CD4-positive, alpha-beta T cell treated with Interleukin-17A for 4 hours (primary cell): ENCODE measurements around the gene FHAD1.

Experiments
- DNase-seq: peaks from one replicate; pipeline ENCODE4 v3.0.0-alpha.2; 2020; ENCODE audit warnings: mixed read lengths

The FHAD1 gene

DNA sequence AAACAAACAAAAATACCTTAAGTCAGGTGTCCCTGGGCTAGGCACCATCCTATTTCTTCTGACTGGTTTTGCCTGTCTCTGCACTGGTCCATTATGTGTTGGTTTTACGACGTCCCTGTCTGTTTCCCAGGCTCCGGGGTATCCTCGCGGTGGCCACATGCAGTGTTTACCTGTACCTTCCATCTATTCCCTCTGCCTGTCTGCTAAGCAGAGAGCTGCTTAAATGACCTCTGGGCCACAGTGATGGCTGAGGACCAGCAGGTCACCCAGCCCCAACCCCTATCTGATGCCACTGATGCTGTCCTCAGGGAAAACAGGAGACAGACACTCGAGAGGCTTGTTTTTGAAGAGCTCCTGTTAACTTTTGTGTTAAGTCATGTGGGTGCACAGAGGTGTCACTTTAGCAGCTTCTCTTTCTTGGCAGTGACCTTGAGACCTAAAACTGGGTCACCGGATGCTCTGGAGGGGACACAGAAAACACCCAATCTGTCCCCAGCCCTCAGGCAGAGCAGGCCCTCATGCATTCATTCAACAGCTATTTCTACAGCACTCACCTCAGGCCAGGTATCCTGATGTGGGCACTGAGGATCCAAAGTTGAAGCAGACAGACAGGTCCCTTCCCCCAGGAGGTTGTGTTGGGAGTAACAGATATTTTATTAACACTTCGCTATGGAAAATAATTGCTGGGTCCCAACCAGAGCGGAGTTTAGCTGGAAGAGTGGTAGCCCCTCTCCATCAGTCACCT is 158.3 kb downstream of the FHAD1 start:
- DNase-seq: no peak

GRCh38 chr1:15406614-15407559 is 159.9 kb downstream of the FHAD1 start:
- no peak for DNase-seq

GRCh38 chr1:15407580-15407979 is 160.6 kb downstream of the FHAD1 start:
- no peak for DNase-seq

DNA sequence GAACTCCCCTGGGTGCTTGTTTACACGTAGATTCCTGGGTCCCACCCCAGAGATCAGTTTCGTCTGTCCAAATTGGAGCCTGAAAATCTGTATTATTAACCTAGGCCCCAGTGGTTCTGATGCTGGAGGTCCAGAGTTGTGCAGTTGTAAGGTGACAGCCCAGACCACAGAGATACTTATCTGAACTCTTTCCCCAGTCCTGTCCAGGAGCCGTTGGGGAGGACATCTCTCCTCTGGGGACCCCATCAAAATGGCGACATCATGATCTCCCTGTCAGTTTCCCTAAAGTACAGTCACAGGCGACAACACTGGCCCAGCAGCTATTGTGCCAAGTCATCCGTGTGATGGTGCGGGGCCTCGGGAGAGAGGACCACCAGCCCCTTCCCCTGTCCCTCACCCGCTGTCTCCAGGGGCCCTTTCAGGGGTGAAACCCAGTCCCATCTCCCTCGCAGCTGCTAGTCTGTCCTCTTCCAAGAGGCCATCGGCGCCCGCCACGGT is 161.9 kb downstream of the FHAD1 start:
- DNase-seq: no peak

DNA sequence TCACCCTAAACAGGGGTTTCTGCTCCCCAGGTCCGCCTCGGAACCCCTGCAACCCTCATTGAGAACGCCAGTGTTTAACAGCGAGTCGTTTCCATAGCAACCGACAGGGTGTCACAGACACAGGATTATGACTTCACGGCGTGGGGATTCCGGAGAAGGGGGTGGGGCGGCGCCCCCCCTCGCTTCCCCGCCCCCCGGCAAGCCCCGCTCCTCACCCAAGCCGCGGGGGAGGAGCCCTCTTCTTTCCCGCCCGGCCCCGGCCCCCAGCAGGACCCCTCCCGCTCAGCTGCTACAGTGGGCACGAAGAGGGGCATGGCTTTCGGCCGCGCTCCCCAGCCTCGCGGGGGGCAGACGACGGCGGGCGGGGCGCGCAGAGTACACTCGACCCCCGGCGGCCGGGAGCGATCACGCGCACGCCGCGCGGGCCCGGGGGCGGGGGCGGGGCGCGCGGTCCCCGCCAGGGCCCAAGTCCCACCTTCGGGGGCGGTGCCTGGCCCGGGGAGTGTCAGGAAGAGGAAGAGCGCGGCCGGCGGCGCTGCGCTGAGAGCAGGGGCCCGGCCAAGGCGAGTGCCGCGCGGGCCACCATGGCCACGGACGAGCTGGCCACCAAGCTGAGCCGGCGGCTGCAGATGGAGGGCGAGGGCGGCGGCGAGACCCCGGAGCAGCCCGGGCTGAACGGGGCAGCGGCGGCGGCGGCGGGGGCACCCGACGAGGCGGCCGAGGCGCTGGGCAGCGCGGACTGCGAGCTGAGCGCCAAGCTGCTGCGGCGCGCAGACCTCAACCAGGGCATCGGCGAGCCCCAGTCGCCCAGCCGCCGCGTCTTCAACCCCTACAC is 162.6 kb downstream of the FHAD1 start, which contains the start of gene EFHD2:
Gene EFHD2, plus strand, starts transcription at position 501 of the 835 bp plus-strand sequence. Its CDS starts 84 bp downstream, at position 585.
- DNase-seq: peak; percentile 92

DNA sequence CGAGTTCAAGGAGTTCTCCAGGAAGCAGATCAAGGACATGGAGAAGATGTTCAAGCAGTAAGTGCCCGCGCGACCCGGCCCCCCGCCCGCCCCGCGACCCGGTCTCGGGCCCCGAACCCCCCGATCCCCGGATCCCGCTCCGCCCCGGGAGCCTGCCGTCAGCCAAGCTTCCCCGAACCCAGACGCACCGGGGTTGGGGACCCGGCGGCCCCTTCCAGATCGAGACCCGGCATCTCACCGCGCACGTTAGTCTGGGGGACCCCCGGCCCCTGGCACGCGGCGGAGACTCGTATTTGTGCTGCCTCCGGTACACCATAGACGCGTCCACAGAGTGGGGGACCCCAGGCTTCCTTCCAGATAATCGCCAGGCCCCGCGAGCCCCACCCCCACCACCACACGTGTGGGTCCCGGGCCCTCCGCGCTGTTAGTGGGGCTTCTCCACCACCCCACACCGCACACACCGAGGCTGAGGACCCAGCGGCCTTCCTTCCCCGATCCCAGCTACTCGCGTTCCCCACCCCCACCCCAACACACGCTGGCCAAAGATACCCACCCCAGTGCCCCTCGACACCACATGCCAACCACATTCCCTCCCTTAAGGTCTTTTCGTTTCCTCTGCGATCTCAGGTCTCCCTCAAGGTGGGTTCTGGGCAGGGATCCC is 163.3 kb downstream of the FHAD1 start:
- peak; percentile 31 for DNase-seq

DNA sequence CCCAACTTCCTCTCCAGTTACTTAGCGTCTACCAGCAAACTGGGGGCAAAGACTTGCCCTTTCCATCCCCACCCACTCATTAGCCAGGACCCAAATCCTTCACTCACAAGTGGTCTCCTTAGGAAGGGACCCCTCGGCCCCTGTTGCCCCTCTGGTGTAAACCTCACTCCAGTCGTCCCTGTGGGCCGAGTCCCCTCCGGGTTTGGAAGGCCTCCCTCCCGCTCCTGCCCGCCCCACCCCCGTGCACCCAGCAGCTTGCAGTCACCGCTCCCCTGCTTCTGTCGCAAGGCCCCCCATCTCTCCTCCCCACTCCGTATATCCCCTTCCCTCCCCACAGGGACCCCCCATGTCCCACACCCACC is 163.8 kb downstream of the FHAD1 start:
- DNase-seq: peak; percentile 15

DNA sequence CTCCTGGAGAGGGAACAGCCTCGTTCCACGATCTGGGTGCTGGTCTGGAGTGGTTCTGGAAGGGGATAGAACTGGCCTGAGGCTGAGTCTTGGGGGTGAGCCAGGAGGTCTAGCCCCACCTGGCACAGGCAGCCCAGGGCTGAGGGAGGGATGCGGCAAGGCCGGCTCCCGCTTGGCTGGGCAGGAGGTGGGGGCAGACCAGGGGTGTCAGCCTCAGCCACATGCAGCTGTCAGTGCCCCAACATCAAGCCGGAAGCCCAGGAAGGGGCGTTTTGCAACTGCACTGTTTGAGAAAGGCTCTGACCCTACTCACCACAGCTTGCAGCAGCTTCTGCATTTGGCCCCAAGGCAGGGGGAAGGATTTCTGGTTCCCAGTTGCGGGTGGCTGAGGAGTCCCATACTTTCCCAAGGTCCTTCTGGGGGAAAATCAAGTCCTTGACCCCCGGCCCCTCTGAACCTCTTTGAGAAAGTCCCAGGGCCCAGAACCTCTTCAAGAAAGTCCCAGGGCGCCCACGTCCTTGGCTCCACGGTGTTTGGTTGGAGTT is 164.6 kb downstream of the FHAD1 start:
- peak; percentile 51 for DNase-seq

DNA sequence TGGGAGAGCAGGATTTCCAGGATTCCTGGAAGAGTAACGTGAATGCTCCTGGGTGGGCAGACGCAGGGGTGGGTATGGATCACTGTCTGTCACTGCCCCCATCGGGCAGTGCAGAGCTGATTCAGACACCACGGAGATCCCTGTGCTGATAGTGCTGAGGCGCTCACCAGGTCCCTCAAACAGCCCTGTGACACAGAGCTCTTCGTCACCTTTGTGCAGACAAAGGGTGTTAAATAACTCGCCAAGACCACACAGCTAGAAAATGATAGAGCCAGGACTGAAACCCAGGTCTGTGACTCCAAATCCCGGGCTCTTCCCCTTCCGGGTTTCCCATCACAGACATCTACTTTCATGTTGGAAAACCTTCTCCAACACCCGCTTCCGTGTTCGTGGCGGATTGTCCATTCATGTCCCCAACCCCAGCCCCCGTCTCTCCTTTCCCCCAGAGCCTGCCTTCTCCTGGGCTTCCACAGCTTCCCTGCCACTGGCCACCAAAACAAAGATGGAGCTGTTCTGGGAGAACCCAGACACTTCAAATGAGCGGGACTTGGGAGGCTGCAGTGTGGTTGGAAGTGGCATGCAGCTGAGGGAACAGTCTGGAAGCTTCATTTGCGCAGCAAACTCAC is 165.3 kb downstream of the FHAD1 start:
- DNase-seq: peak; percentile 59

DNA sequence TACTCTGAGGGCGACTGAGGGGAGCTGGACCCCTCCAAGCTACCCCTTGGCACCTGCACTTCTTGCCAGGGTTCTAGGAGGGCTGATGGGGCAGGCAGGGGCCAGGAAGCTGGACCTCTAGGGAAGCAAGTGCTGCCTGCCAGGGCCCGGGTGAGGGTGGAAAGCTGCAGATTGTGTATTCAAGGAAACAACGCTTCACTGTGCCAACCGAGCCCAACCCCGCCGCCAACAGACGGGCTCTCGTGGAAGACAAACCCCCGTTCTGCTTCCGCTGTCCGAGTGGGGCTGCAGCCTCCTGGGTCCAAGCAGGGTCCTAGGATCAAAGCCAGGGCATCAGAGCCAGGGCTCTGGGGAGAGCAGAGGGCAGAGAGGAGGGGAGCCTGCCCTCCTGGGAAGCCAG is 165.8 kb downstream of the FHAD1 start:
- no peak for DNase-seq

DNA sequence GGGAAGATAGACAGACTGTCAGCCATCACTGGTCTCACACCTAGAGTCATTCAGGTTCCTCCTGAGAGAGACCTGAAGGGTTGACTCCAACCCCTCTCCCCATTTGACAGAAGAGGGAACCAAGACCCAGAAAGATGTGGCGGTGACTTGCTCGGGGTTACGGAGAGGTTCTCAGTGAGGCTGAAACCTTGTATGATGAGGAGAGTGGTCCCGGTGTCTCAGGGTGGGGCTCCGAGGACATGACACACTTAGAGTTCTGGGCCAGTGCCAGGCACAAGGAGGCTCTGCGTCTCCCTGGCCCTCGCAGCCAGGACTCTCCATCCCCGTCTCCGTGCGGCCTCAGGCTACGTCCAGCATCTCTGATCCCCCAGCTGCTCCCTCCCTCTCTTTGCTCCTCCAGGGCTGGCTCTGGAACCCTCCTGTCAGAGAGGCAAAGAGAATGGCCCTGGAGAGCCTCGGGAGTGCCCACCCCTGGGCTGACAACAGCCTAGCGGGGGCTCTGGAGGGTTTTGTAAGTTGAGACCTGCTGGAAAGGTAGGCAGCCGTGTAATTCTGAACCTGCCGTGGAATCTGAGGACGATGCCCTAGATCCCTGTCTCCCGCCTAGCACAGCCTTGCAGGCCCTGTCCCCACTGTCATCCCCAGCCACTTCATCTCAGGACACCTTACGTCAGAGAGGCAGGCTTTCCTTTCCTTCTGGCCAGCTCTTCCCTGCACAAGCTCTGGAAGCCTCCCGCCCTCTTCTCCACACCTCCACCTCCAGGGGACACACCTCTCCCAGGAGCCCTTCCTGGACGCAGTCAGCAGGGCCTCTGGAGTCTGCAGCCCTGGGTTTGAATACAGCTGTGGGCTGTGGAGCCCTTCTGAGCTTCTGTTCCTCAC is 166.8 kb downstream of the FHAD1 start:
- DNase-seq: no peak

DNA sequence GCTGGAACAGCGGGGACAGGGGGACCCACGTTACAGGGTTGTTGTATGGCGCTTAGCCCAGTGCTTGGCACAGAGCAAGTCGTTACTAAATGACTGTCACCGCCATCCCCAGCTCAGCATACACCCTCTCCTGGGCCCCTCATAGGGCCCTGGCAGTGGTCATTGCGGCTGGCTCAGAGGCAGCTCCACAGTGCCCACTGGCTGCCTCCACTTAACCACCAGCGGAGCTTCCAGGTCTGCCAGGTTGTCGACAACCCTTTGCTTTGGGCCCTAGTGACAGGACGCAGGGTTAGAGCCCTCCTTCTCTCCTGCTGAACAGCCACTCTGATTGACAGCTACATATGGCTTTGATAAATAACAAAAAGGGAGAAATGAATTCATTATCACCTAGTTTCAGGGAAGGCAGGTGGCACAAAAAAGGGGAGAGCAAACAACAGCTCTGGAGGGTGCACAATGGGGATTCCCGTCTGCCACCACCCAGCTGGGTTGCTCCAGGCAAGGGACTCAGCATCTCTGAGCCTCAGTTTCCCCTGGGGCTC is 167.5 kb downstream of the FHAD1 start:
- no peak for DNase-seq

DNA sequence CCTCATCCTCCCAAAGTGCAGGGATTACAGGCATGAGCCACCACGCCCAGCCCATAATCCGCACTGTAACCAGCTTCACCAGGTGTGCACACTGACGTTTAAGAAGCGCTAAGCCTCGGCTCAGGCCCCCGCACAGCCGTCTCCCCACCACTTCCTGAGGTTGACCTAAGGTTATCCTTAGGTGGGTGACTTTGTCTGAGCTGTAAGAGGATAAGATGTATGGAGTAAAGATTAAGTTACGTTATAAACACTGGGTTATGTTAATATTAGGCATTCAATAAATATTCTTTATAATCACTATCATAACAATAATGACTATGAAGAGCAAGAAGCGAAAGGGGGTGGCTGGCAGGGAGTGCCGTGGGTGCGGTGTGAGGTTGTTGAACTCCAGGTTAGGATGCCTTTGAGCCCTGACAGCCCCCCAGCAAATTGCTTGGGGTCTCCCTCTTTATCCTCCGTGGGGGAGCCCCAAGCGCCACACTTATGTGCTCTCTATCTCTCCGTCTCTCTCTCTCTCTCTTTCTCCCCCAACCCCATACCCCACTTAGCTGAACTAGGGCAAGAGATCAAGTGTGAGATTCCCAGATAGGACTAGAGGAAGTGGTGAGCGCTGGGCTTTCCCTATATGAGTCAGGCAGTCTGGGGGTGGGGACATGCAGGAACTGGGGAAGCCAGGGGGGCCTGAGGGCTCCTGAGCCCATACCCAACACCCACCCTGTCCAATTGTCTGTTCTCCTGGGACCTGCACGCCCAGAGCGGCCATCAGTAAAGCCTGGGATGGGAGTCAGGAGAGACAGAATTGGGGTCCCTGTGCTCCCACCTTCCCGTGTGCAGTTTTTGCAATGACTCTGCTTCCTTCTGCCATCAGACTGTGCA is 170.3 kb downstream of the FHAD1 start:
- DNase-seq: peak; percentile 75

DNA sequence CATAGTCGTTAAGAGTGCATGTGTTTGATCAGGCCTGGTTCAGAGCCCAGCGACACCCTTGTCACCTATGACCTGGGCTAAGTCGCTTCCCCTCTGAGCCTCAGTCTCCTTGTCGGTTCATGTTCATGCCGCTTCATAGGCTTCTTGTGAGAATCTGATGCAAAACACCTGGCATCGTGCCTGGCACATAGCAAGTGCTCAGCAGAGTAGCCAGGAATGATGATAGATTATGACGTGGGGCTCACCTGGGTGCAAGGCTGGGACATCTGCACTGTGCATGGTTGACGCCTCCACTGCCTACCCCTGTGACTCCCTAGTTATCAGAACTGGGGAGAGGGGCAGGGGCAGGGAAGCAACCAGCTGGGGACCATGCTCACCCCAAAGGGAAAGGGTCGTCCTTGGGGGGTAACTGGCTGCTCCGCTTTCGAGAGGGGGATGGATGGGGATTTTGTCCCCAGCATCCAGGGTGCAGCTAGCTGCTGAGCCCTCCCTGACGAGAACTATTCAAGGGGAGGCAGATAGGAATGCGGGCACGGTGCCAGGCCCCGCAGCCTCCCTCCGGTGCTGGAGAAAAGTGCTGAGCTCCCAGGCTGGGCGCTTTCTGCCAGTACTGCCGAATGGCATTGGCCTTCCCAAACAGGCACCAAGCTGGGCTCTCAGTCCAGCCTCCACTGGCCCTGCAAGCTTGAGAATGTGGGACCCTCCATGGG is 171.9 kb downstream of the FHAD1 start:
- DNase-seq: no peak

GRCh38 chr1:15420853-15421465 is 173.9 kb downstream of the FHAD1 start:
- no peak for DNase-seq

GRCh38 chr1:15422871-15423270 is 175.8 kb downstream of the FHAD1 start:
- no peak for DNase-seq

DNA sequence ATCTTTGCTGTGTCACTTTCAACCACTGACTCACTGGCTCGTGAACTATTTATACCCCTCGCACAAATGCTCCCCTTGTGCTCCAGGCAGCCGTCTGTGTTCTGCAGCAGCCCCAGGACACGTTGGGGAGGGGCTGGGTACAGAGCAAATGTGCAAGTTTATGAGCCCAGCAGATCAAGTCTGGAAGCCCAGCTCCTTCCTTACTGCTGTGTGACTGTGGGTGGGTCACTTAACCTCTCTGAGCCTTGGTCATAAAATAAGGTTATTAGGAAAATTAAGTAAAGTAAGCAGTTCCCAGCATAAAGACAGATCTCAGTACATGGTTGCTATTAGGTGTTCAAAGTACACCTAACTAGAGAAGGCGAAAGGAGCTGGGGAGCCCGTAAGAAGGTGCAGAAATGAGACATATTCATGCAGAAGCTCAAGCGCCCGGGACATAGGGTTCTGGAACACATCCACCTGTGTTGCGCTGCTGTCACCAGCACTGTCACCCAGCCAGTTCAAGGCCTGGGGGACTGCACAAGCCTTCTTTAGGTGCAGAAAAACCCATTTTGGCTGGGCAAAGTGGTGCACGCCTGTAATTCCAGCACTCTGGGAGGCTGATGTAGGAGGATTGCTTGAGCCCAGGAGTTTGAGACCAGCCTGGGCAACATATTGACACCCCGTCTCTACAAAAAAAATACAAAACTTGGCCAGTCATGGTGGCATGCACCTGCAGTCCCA is 176.5 kb downstream of the FHAD1 start:
- DNase-seq: no peak
